Esophagus muscularis mucosa (tissue), 4 donors: ENCODE results near the gene IGBP1. TPM values are rescaled to one million over a fixed set of nuclear protein-coding genes. Genes with fewer than 3 reads are reported as not detected.
"Not testable (repeated sequence)": the region's sequence is repeated elsewhere in the genome, so short reads cannot be mapped to it uniquely, and the experiment has no call there.

ENCODE experiments used
- DNase-seq: peaks from one replicate; pipeline ENCODE4 v3.0.0-alpha.2; 2017; ENCODE audit errors: extremely low spot score
- H3K27ac ChIP-seq, 4 donors: fragments of 200-600 bp; sonication (generic); replicated peaks in 1 of 4; 1 replicate in 3 of 4; 2 replicates in 1 of 4; pipeline ENCODE4 v1.5.1; 2016 to 2019; ENCODE audit warnings: mild to moderate bottlenecking in 1 of 4
- H3K27me3 ChIP-seq, 4 donors: fragments of 200-600 bp; sonication (generic); one replicate each; pipeline versions ENCODE4 v1.5.1 to v1.6.0; 2016 to 2019
- H3K36me3 ChIP-seq, 4 donors: fragments of 200-600 bp; sonication (generic); one replicate each; pipeline ENCODE4 v1.5.1; 2016 to 2019
- H3K4me1 ChIP-seq, 4 donors: fragments of 200-600 bp; sonication (generic); one replicate each; pipeline ENCODE4 v1.5.1; 2016 to 2019
- H3K4me3 ChIP-seq, 4 donors: fragments of 200-600 bp; sonication (generic); 1 replicate in 2 of 4; 2 replicates in 2 of 4; pipeline ENCODE4 v1.5.1; 2016 to 2019; ENCODE audit warnings: mild to moderate bottlenecking in 4 of 4, moderate library complexity in 1 of 4
- H3K9me3 ChIP-seq, 4 donors: fragments of 200-600 bp; sonication (generic); 1 replicate in 3 of 4; 2 replicates in 1 of 4; pipeline ENCODE4 v1.5.1; 2016 to 2019
- EP300 ChIP-seq: sonication (generic); formaldehyde crosslinking; IDR thresholded peaks from one replicate; pipeline ENCODE4 v1.6.1; 2017; ENCODE audit warnings: antibody characterized with exemption
- POLR2A ChIP-seq: fragments of 450-650 bp; IDR thresholded peaks from one replicate; pipeline ENCODE4 v1.6.1; 2017; ENCODE audit warnings: antibody characterized with exemption, moderate library complexity, mild to moderate bottlenecking, low read depth
- POLR2AphosphoS5 ChIP-seq, 2 donors: sonication (generic); formaldehyde crosslinking; IDR thresholded peaks; one replicate each; pipeline ENCODE4 v1.6.1; 2017; ENCODE audit warnings: antibody characterized with exemption in 2 of 2
- WGBS: methylation state at CpG from one replicate; pipeline ENCODE4 v1.1.5; 2018; 5-methylcytosine and 5-hydroxymethylcytosine counted together
- intact Hi-C: fragments of 100-400 bp; cut with DNase I; formaldehyde crosslinking; loops from one replicate; pipeline ENCODE4 v1.15.1; 2023
- total RNA-seq, 4 donors: library from RNA; depleted of rRNA; stranded (reverse); fragments of >200 nt; gene quantifications; one replicate each; pipeline versions ENCODE4 v1.1.0 to v1.2.1, GENCODE V29; 2016
- TF ChIP-seq, protein P1 (sequence below), 3 experiments: fragments of 200-600 bp in 2 of 3; fragments of 450-650 bp in 1 of 3; sonication (generic) in 2 of 3; IDR thresholded peaks; one replicate each; pipeline ENCODE4 v1.5.1; 2017 to 2019; ENCODE audit warnings: antibody characterized with exemption in 3 of 3, mild to moderate bottlenecking in 2 of 3, moderate library complexity in 1 of 3

Gene IGBP1
- total RNA-seq, 4 donors from 2014 or later = 48.2 to 69.0 (median 60.6) TPM

GRCh38 chrX:70089604-70090297 is 43.5 kb upstream of the IGBP1 start:
- no peaks in the 10 kb centered on the region for H3K36me3 ChIP-seq

DNA sequence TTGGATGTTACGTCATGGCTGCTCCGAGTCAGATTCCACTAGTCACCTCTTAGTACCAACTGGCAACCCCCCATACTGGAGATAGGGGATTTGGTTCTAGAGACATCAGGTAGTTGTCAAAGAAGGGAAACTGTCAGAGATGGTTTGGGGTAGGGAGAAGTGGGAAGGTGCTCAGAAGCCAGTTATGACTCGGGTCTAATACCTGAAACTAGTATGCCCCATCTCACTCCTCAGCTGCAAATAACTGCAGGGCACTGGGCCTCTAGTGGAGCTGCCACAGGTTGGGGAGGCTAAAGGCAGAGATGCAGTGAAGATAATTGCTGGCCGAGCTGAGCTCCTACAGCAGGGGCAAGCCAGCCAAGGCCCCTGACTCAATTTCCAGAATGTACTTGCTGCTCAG is 41.0 kb upstream of the IGBP1 start:
- no peak for TF ChIP-seq EP300
- TF ChIP-seq POLR2A = no peak
- no peak for TF ChIP-seq POLR2AphosphoS5 (IDR thresholded peaks at IDR 0.05)
- TF ChIP-seq, protein P1, sequence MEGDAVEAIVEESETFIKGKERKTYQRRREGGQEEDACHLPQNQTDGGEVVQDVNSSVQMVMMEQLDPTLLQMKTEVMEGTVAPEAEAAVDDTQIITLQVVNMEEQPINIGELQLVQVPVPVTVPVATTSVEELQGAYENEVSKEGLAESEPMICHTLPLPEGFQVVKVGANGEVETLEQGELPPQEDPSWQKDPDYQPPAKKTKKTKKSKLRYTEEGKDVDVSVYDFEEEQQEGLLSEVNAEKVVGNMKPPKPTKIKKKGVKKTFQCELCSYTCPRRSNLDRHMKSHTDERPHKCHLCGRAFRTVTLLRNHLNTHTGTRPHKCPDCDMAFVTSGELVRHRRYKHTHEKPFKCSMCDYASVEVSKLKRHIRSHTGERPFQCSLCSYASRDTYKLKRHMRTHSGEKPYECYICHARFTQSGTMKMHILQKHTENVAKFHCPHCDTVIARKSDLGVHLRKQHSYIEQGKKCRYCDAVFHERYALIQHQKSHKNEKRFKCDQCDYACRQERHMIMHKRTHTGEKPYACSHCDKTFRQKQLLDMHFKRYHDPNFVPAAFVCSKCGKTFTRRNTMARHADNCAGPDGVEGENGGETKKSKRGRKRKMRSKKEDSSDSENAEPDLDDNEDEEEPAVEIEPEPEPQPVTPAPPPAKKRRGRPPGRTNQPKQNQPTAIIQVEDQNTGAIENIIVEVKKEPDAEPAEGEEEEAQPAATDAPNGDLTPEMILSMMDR (IDR thresholded peaks at IDR 0.05) = no peak
- peaks cover 0 to 8% (median 5%) of the 10 kb centered on the region in 4 donors for H3K4me1 ChIP-seq
- H3K36me3 ChIP-seq = no peaks in the 10 kb centered on the region
- H3K9me3 ChIP-seq = no peaks in the 10 kb centered on the region
- intact Hi-C loops = no loop called here
- 78% methylated on average over 4 of the region's 4 CpGs for WGBS
- DNase-seq = no peak
- no peak overlapping the region for H3K27ac ChIP-seq
- H3K27me3 ChIP-seq = no peaks in the 10 kb centered on the region
- H3K4me3 ChIP-seq = no peak overlapping the region

More at GRCh38 chrX:70089604-70090297, 43.5 kb upstream of the IGBP1 start:
- intact Hi-C loops = no loop called here
- Histone ChIP-seq H3K4me3 (no peak overlapping the region), H3K4me1 (peaks cover 0 to 8% (median 5%) of the 10 kb centered on the region in 4 donors), H3K27me3 (no peaks in the 10 kb centered on the region), H3K9me3 (no peaks in the 10 kb centered on the region), H3K27ac (no peak overlapping the region)
- TF ChIP-seq POLR2AphosphoS5 (IDR thresholded peaks at IDR 0.05) = no peak
- TF ChIP-seq, protein P1 (IDR thresholded peaks at IDR 0.05) = no peak
- TF ChIP-seq POLR2A = no peak
- no peak for TF ChIP-seq EP300
- DNase-seq = no peak
- WGBS = 21% methylated on average over 1 of the region's 1 CpG

DNA sequence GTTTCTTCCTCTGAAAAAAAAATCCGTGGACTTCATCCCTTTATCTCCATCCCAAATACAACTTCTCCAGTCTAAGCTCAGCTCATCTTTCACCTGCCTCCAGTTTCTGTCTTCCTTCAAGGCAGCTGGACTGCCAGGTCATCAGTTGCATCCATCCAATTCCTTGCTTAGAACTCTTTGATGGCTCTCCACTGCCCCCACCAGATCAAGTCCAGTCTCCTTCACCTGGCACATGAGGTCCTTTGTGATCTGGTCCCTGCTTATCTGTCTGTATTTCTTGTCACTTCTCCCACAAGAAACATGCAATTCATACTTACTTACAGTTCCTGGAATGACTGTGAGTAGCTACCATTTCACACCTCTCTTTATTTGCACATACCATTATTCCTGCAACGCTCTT is 37.2 kb upstream of the IGBP1 start:
- 63% methylated on average over 2 of the region's 2 CpGs for WGBS
- TF ChIP-seq POLR2AphosphoS5 (IDR thresholded peaks at IDR 0.05) = no peak
- no peak for TF ChIP-seq EP300
- TF ChIP-seq, protein P1 (IDR thresholded peaks at IDR 0.05) = no peak
- TF ChIP-seq POLR2A = no peak
- no peak for DNase-seq
- Histone ChIP-seq H3K27ac (no peak overlapping the region), H3K4me3 (no peak overlapping the region), H3K9me3 (no peaks in the 10 kb centered on the region), H3K27me3 (no peaks in the 10 kb centered on the region), H3K4me1 (no peaks in the 10 kb centered on the region), H3K36me3 (no peaks in the 10 kb centered on the region)
- intact Hi-C loops = loop anchor here (2.0 to 5.0 kb wide), 2 partner anchors 559 to 604 kb away; no protein-coding TSS in a partner anchor

- Histone ChIP-seq H3K27ac (no peak overlapping the region), H3K4me1 (no peaks in the 10 kb centered on the region), H3K4me3 (no peak overlapping the region), H3K36me3 (no peaks in the 10 kb centered on the region), H3K27me3 (no peaks in the 10 kb centered on the region), H3K9me3 (no peaks in the 10 kb centered on the region)
- TF ChIP-seq EP300 (no peak), POLR2A (no peak), POLR2AphosphoS5 (IDR thresholded peaks at IDR 0.05) (no peak)
- TF ChIP-seq, protein P1 (IDR thresholded peaks at IDR 0.05) = no peak
- 36% methylated on average over 2 of the region's 2 CpGs for WGBS
- intact Hi-C loops = no loop called here
- no peak for DNase-seq
These were observed 28.0 kb upstream of the IGBP1 start for GRCh38 chrX:70105229-70105628.

DNA sequence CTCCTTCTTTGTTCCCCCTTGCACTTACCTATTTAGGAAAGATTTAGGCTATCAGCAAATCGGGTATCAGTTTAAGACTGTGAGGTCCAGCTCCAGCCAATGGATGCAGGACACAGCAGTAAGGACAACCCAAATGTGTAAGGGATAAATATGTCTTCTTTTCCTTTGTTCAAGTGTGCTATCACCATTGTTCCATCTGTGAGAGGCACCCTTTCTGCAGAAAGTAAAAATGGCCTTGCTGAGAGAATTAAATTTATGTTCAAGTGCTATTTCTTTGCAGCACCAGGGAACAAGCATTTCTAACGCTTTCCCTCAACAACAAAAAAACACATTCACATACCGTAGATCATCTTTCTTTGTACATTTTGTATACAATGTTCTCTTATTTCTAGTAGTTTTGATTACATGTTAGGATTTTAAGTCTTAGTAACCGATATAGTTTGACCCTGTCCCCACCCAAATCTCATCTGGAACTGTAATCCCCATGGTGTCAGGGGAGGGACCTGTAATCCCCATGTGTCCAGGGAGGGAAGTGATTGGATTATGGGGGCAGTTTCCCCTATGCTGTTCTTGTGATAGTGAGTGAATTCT is 21.7 kb upstream of the IGBP1 start:
- H3K27me3 ChIP-seq, H3K4me1 ChIP-seq, H3K4me3 ChIP-seq, intact Hi-C loops, H3K36me3 ChIP-seq, DNase-seq, H3K27ac ChIP-seq: not testable (repeated sequence)
- 91% methylated on average over 4 of the region's 4 CpGs for WGBS
- H3K9me3 ChIP-seq = peaks cover 0 to 14% (median 5%) of the 10 kb centered on the region in 4 donors
